ENCODE measurements around the gene CPT1A. TPM values are rescaled to one million over a fixed set of nuclear protein-coding genes. Genes with fewer than 3 reads are reported as not detected.

CPT1A gene
- total RNA-seq, 4 donors from 2014 or later: 6.9 to 32.1 (median 12.9) TPM

DNA sequence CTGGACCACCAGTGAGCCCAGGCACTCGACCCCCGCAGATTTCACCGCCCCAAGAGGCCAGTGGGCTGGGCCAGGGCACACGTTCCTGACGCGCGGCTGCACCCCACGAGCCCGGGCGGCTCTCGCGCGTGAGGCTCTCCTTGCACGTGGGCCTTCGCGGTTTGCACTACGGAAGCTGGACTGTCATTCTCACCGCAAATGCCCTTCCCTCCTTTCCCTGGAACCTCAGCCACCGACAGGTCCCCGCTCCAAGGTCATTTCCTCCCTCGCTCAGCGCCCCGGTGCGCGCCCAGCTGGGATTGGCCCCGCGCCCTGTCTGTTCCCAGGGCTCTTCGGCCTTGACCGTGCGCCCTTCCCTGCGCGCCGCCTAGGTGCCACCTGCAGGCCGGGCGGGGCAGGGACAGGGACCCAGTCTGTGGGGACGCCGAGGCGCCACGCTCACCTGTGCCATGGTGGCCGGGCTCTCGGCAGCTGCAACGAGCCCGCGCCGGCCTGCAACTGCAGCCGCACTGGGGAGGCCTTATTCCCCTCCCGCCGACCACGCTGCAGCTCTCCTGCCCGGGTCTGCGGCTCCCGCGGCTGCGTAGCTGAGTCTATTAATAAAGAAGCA is 2.1 kb upstream of the CPT1A start:
- Histone ChIP-seq H3K4me3 (peak overlapping the region; percentile 50 to 80 (median 68)), H3K4me1 (peaks cover 26 to 29% of the 10 kb centered on the region in 2 donors), H3K36me3 (no peaks in the 10 kb centered on the region), H3K9me3 (no peaks in the 10 kb centered on the region), H3K27me3 (no peaks in the 10 kb centered on the region), H3K27ac (no peak overlapping the region)
- in situ Hi-C loops (cut with MboI; ENCODE audit: low sequenced_read_pairs in 4 of 4): no loop called here
- ATAC-seq (no peak), DNase-seq (peak in 1 of 2 donors; percentile 53)
- intact Hi-C loops (cut with DNase I; ENCODE audit: low total_unique reads): loop anchor here (5.0 kb wide), 2 partner anchors 58 to 1553 kb away; partner anchors contain the start of genes CTTN, IGHMBP2 and MRPL21
- TF ChIP-seq, protein P1, sequence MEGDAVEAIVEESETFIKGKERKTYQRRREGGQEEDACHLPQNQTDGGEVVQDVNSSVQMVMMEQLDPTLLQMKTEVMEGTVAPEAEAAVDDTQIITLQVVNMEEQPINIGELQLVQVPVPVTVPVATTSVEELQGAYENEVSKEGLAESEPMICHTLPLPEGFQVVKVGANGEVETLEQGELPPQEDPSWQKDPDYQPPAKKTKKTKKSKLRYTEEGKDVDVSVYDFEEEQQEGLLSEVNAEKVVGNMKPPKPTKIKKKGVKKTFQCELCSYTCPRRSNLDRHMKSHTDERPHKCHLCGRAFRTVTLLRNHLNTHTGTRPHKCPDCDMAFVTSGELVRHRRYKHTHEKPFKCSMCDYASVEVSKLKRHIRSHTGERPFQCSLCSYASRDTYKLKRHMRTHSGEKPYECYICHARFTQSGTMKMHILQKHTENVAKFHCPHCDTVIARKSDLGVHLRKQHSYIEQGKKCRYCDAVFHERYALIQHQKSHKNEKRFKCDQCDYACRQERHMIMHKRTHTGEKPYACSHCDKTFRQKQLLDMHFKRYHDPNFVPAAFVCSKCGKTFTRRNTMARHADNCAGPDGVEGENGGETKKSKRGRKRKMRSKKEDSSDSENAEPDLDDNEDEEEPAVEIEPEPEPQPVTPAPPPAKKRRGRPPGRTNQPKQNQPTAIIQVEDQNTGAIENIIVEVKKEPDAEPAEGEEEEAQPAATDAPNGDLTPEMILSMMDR (IDR thresholded peaks at IDR 0.05 in 4 of 5, conservative IDR thresholded peaks at IDR 0.05 in 1 of 5): peak; percentile 36 to 57 (median 54)
- no peak for TF ChIP-seq POLR2A (IDR thresholded peaks at IDR 0.05)

DNA sequence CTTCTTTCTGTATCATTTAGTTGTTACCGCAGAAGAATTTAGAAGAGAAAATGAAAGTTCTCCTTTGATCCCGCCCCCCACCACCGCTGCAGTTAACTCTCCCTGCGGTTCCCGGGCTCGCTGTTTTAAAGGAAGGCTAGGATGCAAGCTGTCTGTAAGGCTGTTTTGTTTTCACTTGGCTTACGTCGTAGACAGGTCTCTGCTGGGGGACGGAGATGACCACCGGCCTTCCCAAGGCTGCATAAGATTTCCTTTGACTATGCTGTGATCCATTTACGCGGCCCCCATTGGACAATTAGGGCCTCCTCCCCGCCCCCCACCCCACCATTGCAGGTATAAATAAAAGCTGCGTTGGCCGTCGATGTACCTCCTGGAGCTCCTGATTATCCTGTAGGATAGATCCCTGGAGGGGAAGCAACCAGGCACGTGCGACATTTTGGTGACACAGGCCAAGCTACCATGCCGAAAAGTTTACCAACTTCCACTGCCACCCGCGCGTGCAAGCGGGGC is 1.4 kb upstream of the CPT1A start:
- no peaks in the 10 kb centered on the region for H3K36me3 ChIP-seq
- intact Hi-C loops (cut with DNase I; ENCODE audit: low total_unique reads) (loop anchor here (5.0 kb wide), 2 partner anchors 59 to 1554 kb away; partner anchors contain the start of genes CTTN, IGHMBP2 and MRPL21), in situ Hi-C loops (cut with MboI; ENCODE audit: low sequenced_read_pairs in 4 of 4) (no loop called here)
- DNase-seq (no peak), ATAC-seq (no peak)
- H3K4me1 ChIP-seq: peaks cover 33 to 35% of the 10 kb centered on the region in 2 donors
- no peaks in the 10 kb centered on the region for H3K27me3 ChIP-seq
- no peak overlapping the region for H3K27ac ChIP-seq
- no peak for TF ChIP-seq POLR2A (IDR thresholded peaks at IDR 0.05)
- TF ChIP-seq, protein P1 (IDR thresholded peaks at IDR 0.05 in 4 of 5, conservative IDR thresholded peaks at IDR 0.05 in 1 of 5): no peak
- no peaks in the 10 kb centered on the region for H3K9me3 ChIP-seq
- H3K4me3 ChIP-seq: peak overlapping the region; percentile 50 to 80 (median 68)

DNA sequence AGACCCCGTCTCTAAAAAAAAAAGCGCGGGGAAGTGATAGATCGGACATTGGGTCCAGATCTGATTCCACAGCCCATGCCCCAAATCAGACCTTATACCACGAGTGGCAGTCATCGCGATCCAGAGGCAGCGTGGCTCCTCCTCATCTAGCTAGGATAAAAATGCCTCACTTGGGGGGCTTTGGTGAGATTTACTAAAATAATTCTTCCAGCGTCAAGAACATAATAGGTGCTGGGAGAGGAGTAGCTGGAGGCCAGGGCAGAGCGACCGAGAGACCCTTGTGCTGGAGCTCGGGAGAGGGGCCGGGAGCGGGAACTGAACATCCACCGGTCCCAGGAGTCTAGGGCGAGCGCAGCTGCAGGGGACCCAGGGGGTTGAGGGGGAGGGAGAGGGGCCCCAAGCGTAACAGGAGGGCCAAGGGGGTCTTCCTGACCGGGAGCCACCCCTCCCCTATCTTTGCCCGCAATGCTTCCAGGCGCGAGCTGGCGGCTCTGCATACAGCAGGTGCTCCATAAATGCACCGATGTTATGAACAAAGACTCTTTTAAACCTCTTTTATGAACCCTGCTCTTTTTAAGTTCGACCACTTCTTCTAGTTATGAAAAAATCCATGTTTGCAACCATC is 823 bp upstream of the CPT1A start:
- Histone ChIP-seq H3K4me3 (peak overlapping the region; percentile 50 to 80 (median 68)), H3K4me1 (peaks cover 39 to 41% of the 10 kb centered on the region in 2 donors), H3K9me3 (no peaks in the 10 kb centered on the region), H3K27ac (peak overlapping the region in 2 of 4 donors; percentile 88 to 90), H3K27me3 (no peaks in the 10 kb centered on the region), H3K36me3 (no peaks in the 10 kb centered on the region)
- ATAC-seq (no peak), DNase-seq (no peak)
- TF ChIP-seq, protein P1 (IDR thresholded peaks at IDR 0.05 in 4 of 5, conservative IDR thresholded peaks at IDR 0.05 in 1 of 5): no peak
- TF ChIP-seq POLR2A (IDR thresholded peaks at IDR 0.05): no peak
- in situ Hi-C loops (cut with MboI; ENCODE audit: low sequenced_read_pairs in 4 of 4): no loop called here
- intact Hi-C loops (cut with DNase I; ENCODE audit: low total_unique reads): loop anchor here (5.0 kb wide), 2 partner anchors 60 to 1555 kb away; partner anchors contain the start of genes CTTN, IGHMBP2 and MRPL21

DNA sequence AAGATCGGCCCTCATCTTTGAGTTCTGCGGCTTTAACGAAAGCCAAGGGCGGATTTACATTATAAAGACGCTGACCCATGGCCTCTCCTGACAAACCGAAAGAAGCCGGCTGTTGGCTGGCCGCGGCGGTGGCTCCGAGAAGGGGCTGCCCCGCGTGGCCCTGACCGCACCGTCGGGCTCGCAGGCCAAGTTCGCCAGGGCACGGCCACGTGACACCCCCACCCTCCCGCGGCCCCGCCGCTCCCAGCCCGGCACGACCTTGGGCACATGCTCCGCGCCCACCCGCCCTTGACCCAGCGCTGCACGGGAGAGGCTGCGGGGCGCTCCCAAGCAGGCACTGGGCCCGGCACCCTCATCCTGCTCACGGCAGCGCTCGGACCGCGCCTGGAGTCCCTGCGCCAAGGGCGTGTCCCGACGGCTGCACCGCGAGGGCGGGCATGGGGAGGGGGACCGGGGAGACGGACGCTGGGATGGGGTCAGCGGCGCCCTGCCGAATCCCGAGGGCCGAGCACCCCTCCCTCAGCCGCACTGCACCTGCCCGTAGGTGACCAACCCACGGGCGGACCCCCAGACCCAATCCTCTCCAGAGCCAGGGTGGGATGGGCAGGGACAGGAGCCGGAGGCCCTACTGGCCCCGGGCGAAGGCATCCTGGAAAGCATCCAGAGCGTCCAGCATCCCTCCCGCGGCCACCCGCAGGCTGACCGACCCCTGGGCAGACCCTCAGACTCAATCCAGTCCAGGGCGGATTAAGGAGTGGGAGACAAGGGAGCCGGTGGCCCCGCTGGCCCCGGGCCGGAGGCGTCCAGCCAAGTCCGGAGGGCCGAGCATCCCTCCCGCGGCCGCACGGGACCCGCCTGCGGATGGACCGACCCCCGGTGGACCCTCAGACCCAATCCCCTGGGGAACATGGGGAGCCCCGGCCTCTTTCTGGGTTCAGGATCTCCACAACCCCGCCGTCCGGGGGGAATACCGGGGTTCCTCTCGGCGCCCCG is 759 bp downstream of the CPT1A start:
- TF ChIP-seq, protein P1 (IDR thresholded peaks at IDR 0.05 in 4 of 5, conservative IDR thresholded peaks at IDR 0.05 in 1 of 5): no peak
- TF ChIP-seq POLR2A (IDR thresholded peaks at IDR 0.05): no peak
- ATAC-seq (peak; percentile 9 to 22), DNase-seq (peak in 1 of 2 donors; percentile 61)
- Histone ChIP-seq H3K36me3 (no peaks in the 10 kb centered on the region), H3K27me3 (no peaks in the 10 kb centered on the region), H3K4me3 (peak overlapping the region; percentile 77 to 86 (median 82)), H3K27ac (peak overlapping the region; percentile 88 to 95 (median 92)), H3K4me1 (peaks cover 52 to 54% of the 10 kb centered on the region in 2 donors), H3K9me3 (no peaks in the 10 kb centered on the region)
- intact Hi-C loops (cut with DNase I; ENCODE audit: low total_unique reads) (loop anchor here (2.0 to 5.0 kb wide), 3 partner anchors 30 to 1556 kb away; partner anchors contain the start of genes CTTN, IGHMBP2 and MRPL21), in situ Hi-C loops (cut with MboI; ENCODE audit: low sequenced_read_pairs in 4 of 4) (no loop called here)
